ENCODE data around the gene CMC2.

Gene CMC2

GRCh38 chr16:81006813-81007695 is at the start of gene CMC2, which contains the start of gene CENPN (continued):
- TF ChIP-seq ZNF280C (tag by site-specific recombination; IDR thresholded peaks at IDR 0.05) (no peak), ZBTB1 (tag by site-specific recombination; IDR thresholded peaks at IDR 0.05) (no peak), ZNF610 (tag by site-specific recombination; IDR thresholded peaks at IDR 0.05; ENCODE audit: borderline replicate concordance) (0 out of 2 replicates have a peak, but pooled peaks have one; percentile 52), SALL2 (tag by site-specific recombination; IDR thresholded peaks at IDR 0.05; ENCODE audit: borderline replicate concordance) (no peak), ZEB2 (tag by site-specific recombination; IDR thresholded peaks at IDR 0.05) (peak; percentile 96), ZNF138 (tag by site-specific recombination; IDR thresholded peaks at IDR 0.05; ENCODE audit: borderline replicate concordance) (no peak), ZFHX2 (tag by site-specific recombination; conservative IDR thresholded peaks at IDR 0.05) (peak; percentile 87), REPIN1 (tag by site-specific recombination; IDR thresholded peaks at IDR 0.05; ENCODE audit: low read depth) (no peak; the same call in 1 of the 2 replicates), ZSCAN18 (tag by site-specific recombination; IDR thresholded peaks at IDR 0.05) (peak; percentile 80), ZBTB8A (tag by site-specific recombination; IDR thresholded peaks at IDR 0.05) (peak; percentile 94), ZNF24 (tag by site-specific recombination; IDR thresholded peaks at IDR 0.05) (peak; percentile 53; the same call in 1 of the 2 replicates), ZNF530 (tag by site-specific recombination; IDR thresholded peaks at IDR 0.05; ENCODE audit: low read depth) (no peak), ZNF114 (tag by site-specific recombination; IDR thresholded peaks at IDR 0.05) (no peak), OSR2 (tag by site-specific recombination; IDR thresholded peaks at IDR 0.05) (no peak), ZNF148 (tag by site-specific recombination; IDR thresholded peaks at IDR 0.05; ENCODE audit: borderline replicate concordance) (no peak), ZNF121 (tag by site-specific recombination; IDR thresholded peaks at IDR 0.05) (no peak), ZNF513 (tag by site-specific recombination; IDR thresholded peaks at IDR 0.05) (no peak), ZNF132 (tag by site-specific recombination; IDR thresholded peaks at IDR 0.05; ENCODE audit: borderline replicate concordance) (no peak), ZNF623 (tag by site-specific recombination; IDR thresholded peaks at IDR 0.05) (no peak), ZNF529 (tag by site-specific recombination; IDR thresholded peaks at IDR 0.05; ENCODE audit: insufficient replicate concordance) (no peak), ZNF184 (tag by site-specific recombination; IDR thresholded peaks at IDR 0.05) (no peak), ZNF830 (tag by site-specific recombination; IDR thresholded peaks at IDR 0.05; ENCODE audit: low read depth) (no peak), ZNF785 (tag by site-specific recombination; IDR thresholded peaks at IDR 0.05) (no peak; the same call in 1 of the 2 replicates), ZFP41 (tag by site-specific recombination; IDR thresholded peaks at IDR 0.05; ENCODE audit: borderline replicate concordance) (no peak), ZNF48 (tag by site-specific recombination; IDR thresholded peaks at IDR 0.05) (no peak), ZNF398 (tag by site-specific recombination; IDR thresholded peaks at IDR 0.05) (peak; percentile 44), ZNF37A (tag by site-specific recombination; IDR thresholded peaks at IDR 0.05) (no peak), PATZ1 (tag by site-specific recombination; IDR thresholded peaks at IDR 0.05) (peak; percentile 95)
